ES-I3 (cell line): ENCODE measurements around the gene RNF103.
"Not testable (repeated sequence)": the region's sequence is repeated elsewhere in the genome, so short reads cannot be mapped to it uniquely, and the experiment has no call there.

Experiments
- H3K36me3 ChIP-seq: 2 replicates; pipeline ENCODE4 v1.6.1; 2013; ENCODE audit warnings: mild to moderate bottlenecking, low read length, control low read depth, moderate library complexity; ENCODE audit not compliant: insufficient read depth
- H3K4me1 ChIP-seq: 2 replicates; pipeline ENCODE4 v1.6.1; 2013; ENCODE audit warnings: mild to moderate bottlenecking, control low read depth, low read length; ENCODE audit not compliant: insufficient read depth
- H3K9ac ChIP-seq: 2 replicates; pipeline ENCODE4 v1.6.1; 2013; ENCODE audit warnings: low read depth, mild to moderate bottlenecking, low read length, moderate library complexity
- H3K9me3 ChIP-seq: 2 replicates; pipeline ENCODE4 v1.6.1; 2013; ENCODE audit warnings: mild to moderate bottlenecking, low read length, moderate library complexity; ENCODE audit not compliant: control insufficient read depth, insufficient read depth

Gene RNF103

GRCh38 chr2:86615596-86615995 lies 8.1 kb downstream of the RNF103 start:
- Histone ChIP-seq H3K36me3 (no peaks in the 10 kb centered on the region), H3K9ac (no peak overlapping the region), H3K4me1 (no peaks in the 10 kb centered on the region), H3K9me3 (no peaks in the 10 kb centered on the region)

DNA sequence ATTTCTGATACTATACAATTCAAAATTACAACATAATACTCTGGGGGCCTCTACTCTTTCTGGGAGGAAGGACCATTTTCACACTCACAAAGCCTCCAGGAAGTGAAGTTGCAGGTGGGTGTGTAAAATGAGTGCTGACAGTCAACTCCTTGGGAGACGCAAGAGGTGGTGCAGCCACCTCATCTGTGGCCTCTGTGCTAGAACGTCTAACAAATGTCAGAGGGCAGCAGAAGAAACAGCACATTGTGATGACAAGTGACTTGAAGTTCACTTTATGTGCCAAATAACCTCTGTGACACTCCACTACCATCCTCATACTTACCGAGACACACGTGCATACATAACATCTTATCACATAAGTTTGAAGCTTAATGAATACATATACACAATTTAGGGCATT lies 10.2 kb downstream of the RNF103 start:
- no peaks in the 10 kb centered on the region for H3K4me1 ChIP-seq
- no peaks in the 10 kb centered on the region for H3K9me3 ChIP-seq
- H3K36me3 ChIP-seq: no peaks in the 10 kb centered on the region
- no peak overlapping the region for H3K9ac ChIP-seq

- H3K36me3 ChIP-seq: no peaks in the 10 kb centered on the region
- no peaks in the 10 kb centered on the region for H3K4me1 ChIP-seq
- no peaks in the 10 kb centered on the region for H3K9me3 ChIP-seq
- no peak overlapping the region for H3K9ac ChIP-seq
These were observed 12.8 kb downstream of the RNF103 start for GRCh38 chr2:86610871-86611270.

GRCh38 chr2:86608832-86609410 lies 14.7 kb downstream of the RNF103 start:
- H3K9me3 ChIP-seq: no peaks in the 10 kb centered on the region
- H3K36me3 ChIP-seq: no peaks in the 10 kb centered on the region
- H3K9ac ChIP-seq: no peak overlapping the region
- no peaks in the 10 kb centered on the region for H3K4me1 ChIP-seq

- H3K9me3 ChIP-seq: no peaks in the 10 kb centered on the region
- H3K9ac ChIP-seq: no peak overlapping the region
- H3K4me1 ChIP-seq: no peaks in the 10 kb centered on the region
- no peaks in the 10 kb centered on the region; the same call in 1 of the 2 replicates for H3K36me3 ChIP-seq
These were observed 19.8 kb downstream of the RNF103 start for GRCh38 chr2:86603905-86604304.

DNA sequence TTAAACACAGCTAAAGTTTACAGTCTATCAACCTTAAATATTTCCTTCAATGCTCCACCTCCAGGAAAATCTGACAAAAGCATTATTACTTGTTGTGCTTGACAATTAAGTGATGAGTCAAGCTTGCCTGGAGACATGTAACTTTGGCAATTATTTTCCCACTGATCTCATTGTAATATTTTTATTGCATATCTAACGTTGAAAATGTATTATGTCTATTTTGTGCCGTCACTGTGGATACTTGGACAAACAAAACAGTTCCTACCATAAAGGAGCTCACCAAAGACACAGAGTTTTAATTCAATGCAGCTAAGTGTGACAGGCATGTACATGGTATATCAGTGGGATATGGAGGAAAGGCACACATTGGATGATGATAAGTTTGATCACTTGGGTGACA lies 24.7 kb downstream of the RNF103 start:
- Histone ChIP-seq H3K4me1 (no peaks in the 10 kb centered on the region), H3K36me3 (no peaks in the 10 kb centered on the region; the same call in 1 of the 2 replicates), H3K9me3 (no peaks in the 10 kb centered on the region)

GRCh38 chr2:86596118-86596517 lies 27.5 kb downstream of the RNF103 start:
- Histone ChIP-seq H3K9me3 (no peaks in the 10 kb centered on the region), H3K4me1 (no peaks in the 10 kb centered on the region), H3K36me3 (no peaks in the 10 kb centered on the region), H3K9ac (no peak overlapping the region)

More for the DNA sequence above, 24.7 kb downstream of the RNF103 start:
- H3K9ac ChIP-seq: no peak overlapping the region

DNA sequence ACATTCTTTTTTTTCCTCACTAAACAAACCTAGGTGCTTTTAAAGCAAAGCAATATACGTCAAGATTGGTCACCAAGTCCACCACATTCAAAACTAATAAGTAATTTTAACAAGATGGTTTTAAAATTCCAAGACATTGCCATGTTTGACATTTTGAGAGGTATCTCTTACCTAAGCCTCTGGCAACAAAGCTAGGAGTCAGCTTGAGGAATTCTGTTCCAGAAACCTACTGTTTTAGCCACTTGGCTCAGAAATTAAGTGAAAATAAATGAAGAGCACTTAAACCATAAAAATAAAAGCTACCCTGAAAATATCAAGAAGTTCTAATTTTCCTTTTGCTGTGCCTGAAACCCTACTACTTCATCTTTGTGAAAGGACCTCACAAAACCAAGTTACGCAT lies 30.4 kb downstream of the RNF103 start:
- Histone ChIP-seq H3K4me1 (no peaks in the 10 kb centered on the region), H3K9ac (no peak overlapping the region), H3K36me3 (no peaks in the 10 kb centered on the region), H3K9me3 (no peaks in the 10 kb centered on the region)

DNA sequence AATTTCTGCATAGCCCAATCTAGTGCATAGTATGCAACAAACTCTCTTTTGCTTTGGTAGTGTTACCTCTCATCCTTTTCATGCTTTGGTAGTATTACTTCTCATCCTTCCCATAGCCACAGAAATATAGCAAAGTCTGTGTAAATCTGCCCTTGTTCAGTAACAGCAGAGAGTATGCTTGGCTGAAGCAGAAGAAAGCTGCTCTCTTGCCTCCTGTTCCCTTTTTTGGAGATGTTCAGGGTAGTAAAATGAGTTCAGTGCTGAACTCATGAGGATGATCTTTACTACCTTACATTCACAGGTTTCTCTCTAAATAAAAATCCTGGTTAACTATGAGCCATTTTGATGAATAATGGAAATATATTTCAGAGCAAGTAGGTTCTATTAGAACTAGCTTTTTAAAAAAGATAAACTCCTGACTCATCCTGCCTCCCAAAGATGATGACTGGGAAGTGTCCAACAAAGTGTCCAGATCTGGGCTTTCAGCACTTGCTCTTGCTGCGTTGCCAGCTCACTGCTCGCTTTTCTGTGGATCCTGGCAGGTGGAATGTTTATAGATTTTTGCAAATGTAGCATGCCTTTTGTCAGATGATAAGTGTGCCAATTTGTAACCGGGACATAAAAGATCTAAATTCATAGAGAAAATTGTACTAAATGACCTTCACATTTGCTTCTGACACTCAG lies 31.0 kb downstream of the RNF103 start:
- Histone ChIP-seq H3K36me3 (no peaks in the 10 kb centered on the region), H3K9me3 (no peaks in the 10 kb centered on the region), H3K4me1 (no peaks in the 10 kb centered on the region), H3K9ac (no peak overlapping the region)

- H3K9ac ChIP-seq, H3K36me3 ChIP-seq, H3K4me1 ChIP-seq, H3K9me3 ChIP-seq: not testable (repeated sequence)
These were observed 34.0 kb downstream of the RNF103 start for GRCh38 chr2:86589701-86590100.

DNA sequence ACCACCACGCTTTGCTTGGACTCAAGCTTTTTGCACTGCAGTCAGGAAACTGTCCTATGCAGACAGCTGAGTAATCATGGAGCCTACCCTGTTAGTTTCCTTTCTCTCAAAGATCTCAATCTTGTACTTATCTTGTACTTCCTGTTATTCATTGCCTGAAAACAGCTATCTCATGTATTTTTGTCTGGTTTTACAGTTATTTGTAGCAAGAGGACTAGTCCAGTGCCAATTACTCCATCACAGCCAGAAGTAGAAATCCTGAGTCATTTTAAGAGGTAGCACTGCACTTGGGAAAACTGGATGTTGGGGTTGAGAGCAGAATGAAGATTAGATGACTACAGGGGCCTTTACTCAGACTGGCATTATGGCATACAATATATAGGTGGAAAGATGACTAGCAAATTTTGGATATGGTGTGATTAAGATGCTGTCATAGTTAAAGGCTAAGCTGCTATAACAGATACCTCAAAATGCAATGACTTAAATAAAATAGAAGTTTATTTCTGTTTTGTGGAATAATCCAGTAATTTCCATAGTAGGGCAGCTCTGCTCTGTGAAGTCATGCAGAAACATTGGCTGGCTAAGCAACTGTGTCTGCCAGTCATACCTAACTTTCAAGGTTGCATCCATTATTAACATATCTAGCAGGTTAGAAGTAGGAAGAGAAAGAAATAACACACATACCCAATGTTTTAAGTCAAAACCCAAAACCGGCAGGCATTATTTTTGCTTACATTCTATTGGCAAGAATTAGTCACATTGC lies 39.3 kb downstream of the RNF103 start:
- no peaks in the 10 kb centered on the region for H3K9me3 ChIP-seq
- H3K9ac ChIP-seq: no peak overlapping the region
- no peaks in the 10 kb centered on the region for H3K4me1 ChIP-seq
- H3K36me3 ChIP-seq: no peaks in the 10 kb centered on the region

DNA sequence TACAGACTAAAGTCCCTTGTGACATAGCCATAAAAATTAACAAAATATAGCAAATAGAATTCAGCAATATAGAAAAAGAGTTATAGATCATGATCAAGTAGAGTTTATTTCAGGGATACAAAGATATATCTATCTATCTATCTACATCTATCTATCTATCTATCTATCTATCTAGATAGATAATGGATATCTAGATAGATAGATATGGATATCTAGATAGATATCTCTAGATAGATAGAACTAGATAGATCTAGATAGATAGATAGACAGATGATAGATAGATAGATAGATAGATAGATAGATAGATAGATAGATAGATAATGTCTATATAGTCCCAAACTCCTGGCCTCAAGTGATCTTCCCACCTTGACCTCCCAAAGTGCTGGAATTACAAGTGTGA lies 43.1 kb downstream of the RNF103 start:
- Histone ChIP-seq H3K4me1 (no peaks in the 10 kb centered on the region), H3K9ac (no peak overlapping the region), H3K9me3 (no peaks in the 10 kb centered on the region), H3K36me3 (no peaks in the 10 kb centered on the region)

GRCh38 chr2:86577817-86578456 lies 45.7 kb downstream of the RNF103 start:
- no peaks in the 10 kb centered on the region for H3K9me3 ChIP-seq
- no peaks in the 10 kb centered on the region for H3K36me3 ChIP-seq
- no peak overlapping the region for H3K9ac ChIP-seq
- no peaks in the 10 kb centered on the region for H3K4me1 ChIP-seq

DNA sequence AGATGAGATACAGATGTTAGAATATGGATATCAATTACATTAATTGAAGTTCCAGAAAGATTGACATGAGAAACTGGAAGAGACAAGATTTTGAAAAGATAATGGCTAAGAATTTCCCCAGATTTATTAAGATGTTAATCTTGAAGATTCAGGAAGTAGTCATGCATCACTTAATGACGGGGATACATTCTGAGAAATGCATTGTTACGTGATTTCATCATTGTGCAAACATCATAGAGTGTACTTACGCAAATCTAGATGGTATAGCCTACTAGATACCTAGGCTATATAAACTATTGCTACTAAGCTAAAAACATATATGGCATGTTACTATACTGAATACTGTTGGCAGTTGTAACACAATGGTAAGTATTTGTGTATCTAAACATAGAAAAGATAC lies 53.6 kb downstream of the RNF103 start:
- no peak overlapping the region for H3K9ac ChIP-seq
- no peaks in the 10 kb centered on the region for H3K36me3 ChIP-seq
- H3K9me3 ChIP-seq: no peaks in the 10 kb centered on the region
- no peaks in the 10 kb centered on the region for H3K4me1 ChIP-seq
